ENCODE measurements around the gene STAU1.
A peak's percentile ranks its signal among the peaks of the same experiment; 100 is the strongest.

DNA sequence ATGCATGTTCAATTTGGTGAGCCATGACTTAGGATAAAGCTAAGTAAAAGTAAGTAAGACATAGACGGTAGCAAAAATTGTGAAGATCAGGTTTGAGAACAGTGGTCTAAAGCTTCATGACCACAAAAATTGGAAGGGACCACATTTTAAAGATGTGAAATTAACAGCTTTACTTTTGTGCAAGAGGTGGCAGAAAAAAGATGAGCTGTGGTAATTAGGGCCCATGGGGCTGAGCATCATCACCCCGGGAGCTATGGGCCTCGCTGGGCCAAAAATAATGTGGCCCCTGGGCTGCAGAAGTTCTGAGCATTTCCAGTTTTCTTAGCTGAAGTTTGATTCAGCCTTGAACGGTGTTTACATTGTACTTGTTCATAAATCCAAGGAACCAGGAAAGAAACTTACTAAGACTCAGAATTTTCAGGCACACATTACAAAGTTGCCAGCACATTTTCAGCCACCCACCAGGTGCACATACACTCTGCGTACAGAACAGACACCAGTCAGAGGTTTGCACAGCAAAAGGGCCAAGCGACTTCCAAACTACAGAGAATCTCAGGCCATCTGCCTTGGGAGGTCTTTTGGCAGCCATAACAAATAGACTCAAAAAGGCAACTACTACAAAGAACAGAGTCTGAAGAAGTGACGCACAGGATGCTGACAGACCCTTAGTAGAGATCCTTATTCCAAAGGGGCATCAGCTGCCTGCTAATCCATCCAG, 84.3 kb downstream of the STAU1 start:
- no peak for TF ChIP-seq ZNF382 (CRISPR knock-in tag; IDR thresholded peaks at IDR 0.05; ENCODE audit: borderline replicate concordance)
- 0 out of 4 replicates have a peak, but pooled peaks of 1 of the 2 experiments have one; percentile 27 for TF ChIP-seq POLR2A (IDR thresholded peaks at IDR 0.05; ENCODE audit: insufficient read depth in 1 of 2, low read depth in 2 of 2, low read length in 2 of 2)
- TF ChIP-seq, protein P1, sequence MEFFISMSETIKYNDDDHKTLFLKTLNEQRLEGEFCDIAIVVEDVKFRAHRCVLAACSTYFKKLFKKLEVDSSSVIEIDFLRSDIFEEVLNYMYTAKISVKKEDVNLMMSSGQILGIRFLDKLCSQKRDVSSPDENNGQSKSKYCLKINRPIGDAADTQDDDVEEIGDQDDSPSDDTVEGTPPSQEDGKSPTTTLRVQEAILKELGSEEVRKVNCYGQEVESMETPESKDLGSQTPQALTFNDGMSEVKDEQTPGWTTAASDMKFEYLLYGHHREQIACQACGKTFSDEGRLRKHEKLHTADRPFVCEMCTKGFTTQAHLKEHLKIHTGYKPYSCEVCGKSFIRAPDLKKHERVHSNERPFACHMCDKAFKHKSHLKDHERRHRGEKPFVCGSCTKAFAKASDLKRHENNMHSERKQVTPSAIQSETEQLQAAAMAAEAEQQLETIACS (CRISPR knock-in tag; IDR thresholded peaks at IDR 0.05): no peak
- TF ChIP-seq RAD51 (IDR thresholded peaks at IDR 0.05; ENCODE audit: borderline replicate concordance): no peak
- TF ChIP-seq CTCF (CRISPR knock-in tag; IDR thresholded peaks at IDR 0.05): no peak
- TF ChIP-seq, protein P2, sequence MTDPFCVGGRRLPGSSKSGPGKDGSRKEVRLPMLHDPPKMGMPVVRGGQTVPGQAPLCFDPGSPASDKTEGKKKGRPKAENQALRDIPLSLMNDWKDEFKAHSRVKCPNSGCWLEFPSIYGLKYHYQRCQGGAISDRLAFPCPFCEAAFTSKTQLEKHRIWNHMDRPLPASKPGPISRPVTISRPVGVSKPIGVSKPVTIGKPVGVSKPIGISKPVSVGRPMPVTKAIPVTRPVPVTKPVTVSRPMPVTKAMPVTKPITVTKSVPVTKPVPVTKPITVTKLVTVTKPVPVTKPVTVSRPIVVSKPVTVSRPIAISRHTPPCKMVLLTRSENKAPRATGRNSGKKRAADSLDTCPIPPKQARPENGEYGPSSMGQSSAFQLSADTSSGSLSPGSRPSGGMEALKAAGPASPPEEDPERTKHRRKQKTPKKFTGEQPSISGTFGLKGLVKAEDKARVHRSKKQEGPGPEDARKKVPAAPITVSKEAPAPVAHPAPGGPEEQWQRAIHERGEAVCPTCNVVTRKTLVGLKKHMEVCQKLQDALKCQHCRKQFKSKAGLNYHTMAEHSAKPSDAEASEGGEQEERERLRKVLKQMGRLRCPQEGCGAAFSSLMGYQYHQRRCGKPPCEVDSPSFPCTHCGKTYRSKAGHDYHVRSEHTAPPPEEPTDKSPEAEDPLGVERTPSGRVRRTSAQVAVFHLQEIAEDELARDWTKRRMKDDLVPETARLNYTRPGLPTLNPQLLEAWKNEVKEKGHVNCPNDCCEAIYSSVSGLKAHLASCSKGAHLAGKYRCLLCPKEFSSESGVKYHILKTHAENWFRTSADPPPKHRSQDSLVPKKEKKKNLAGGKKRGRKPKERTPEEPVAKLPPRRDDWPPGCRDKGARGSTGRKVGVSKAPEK (CRISPR knock-in tag; IDR thresholded peaks at IDR 0.05; ENCODE audit: borderline replicate concordance): no peak
- no peak for TF ChIP-seq CHD2 (IDR thresholded peaks at IDR 0.05; ENCODE audit: low read depth, low read length)
- no peak for TF ChIP-seq CCDC6 (CRISPR knock-in tag; IDR thresholded peaks at IDR 0.05)
- TF ChIP-seq AGO1 (IDR thresholded peaks at IDR 0.05; ENCODE audit: low read depth, low read length, poor library complexity, severe bottlenecking): no peak
- no peak for TF ChIP-seq SMARCE1 (IDR thresholded peaks at IDR 0.05; ENCODE audit: borderline replicate concordance)
- no peak for TF ChIP-seq KLF16 (CRISPR knock-in tag; IDR thresholded peaks at IDR 0.05)
- TF ChIP-seq NR3C1 (CRISPR knock-in tag; IDR thresholded peaks at IDR 0.05): no peak
- no peak for TF ChIP-seq GABPB1 (CRISPR knock-in tag; IDR thresholded peaks at IDR 0.05)
